Glutamatergic neuron (in vitro differentiated cells): ENCODE measurements around the gene IL4I1. TPM values are rescaled to one million over a fixed set of nuclear protein-coding genes. Genes with fewer than 3 reads are reported as not detected.

Source experiments
- DNase-seq: peaks from one replicate; pipeline ENCODE4 v3.0.0; 2022
- H3K27ac Mint-ChIP-seq: one replicate; pipeline ENCODE4 v1.8.0; 2020; ENCODE audit warnings: mild to moderate bottlenecking, mixed read lengths, inconsistent platforms; ENCODE audit not compliant: unreplicated experiment
- H3K27me3 Mint-ChIP-seq: one replicate; pipeline ENCODE4 v1.8.0; 2020; ENCODE audit warnings: mild to moderate bottlenecking, moderate library complexity, mixed read lengths, inconsistent platforms; ENCODE audit not compliant: unreplicated experiment
- H3K36me3 Mint-ChIP-seq: one replicate; pipeline ENCODE4 v1.8.0; 2020; ENCODE audit warnings: mild to moderate bottlenecking, mixed read lengths, inconsistent platforms; ENCODE audit not compliant: unreplicated experiment
- H3K4me1 Mint-ChIP-seq: one replicate; pipeline ENCODE4 v1.8.0; 2020; ENCODE audit warnings: mild to moderate bottlenecking, low read depth, mixed read lengths, inconsistent platforms; ENCODE audit not compliant: unreplicated experiment
- H3K4me3 Mint-ChIP-seq: one replicate; pipeline ENCODE4 v1.8.0; 2020; ENCODE audit warnings: mild to moderate bottlenecking, mixed read lengths, inconsistent platforms; ENCODE audit not compliant: unreplicated experiment
- H3K9me3 Mint-ChIP-seq: one replicate; pipeline ENCODE4 v1.8.0; 2020; ENCODE audit warnings: mild to moderate bottlenecking, moderate library complexity, mixed read lengths, inconsistent platforms; ENCODE audit not compliant: unreplicated experiment
- CTCF ChIP-seq: fragments of 200-600 bp; sonication (generic); IDR thresholded peaks from one replicate; pipeline ENCODE4 v1.5.0; 2021; ENCODE audit not compliant: partially characterized antibody, unreplicated experiment
- total RNA-seq: library from RNA; stranded (reverse); fragmentation: NEBNext Ultra II Directional; extraction: Animal tissue kit (Norgen Biotek cat#: 25700); gene quantifications from one replicate; pipeline ENCODE4 v1.2.1, GENCODE V29; 2021; ENCODE audit not compliant: unreplicated experiment

Gene IL4I1
- total RNA-seq, 1 donor from 2014 or later: 0.59 TPM

- no peaks in the 10 kb centered on the region for H3K4me1 Mint-ChIP-seq
- H3K4me3 Mint-ChIP-seq: no peak overlapping the region
- H3K36me3 Mint-ChIP-seq: no peaks in the 10 kb centered on the region
- TF ChIP-seq CTCF: no peak
- H3K9me3 Mint-ChIP-seq: peaks cover 7% of the 10 kb centered on the region
- no peak for DNase-seq
- peaks cover 3% of the 10 kb centered on the region for H3K27me3 Mint-ChIP-seq
- H3K27ac Mint-ChIP-seq: no peak overlapping the region
These were observed 11.2 kb upstream of the IL4I1 start for GRCh38 chr19:49907745-49908446.

GRCh38 chr19:49906879-49907564, 10.3 kb upstream of the IL4I1 start:
- no peak for DNase-seq
- TF ChIP-seq CTCF: no peak
- Mint-ChIP-seq H3K36me3 (no peaks in the 10 kb centered on the region), H3K9me3 (peaks cover 6% of the 10 kb centered on the region), H3K27ac (no peak overlapping the region), H3K4me1 (no peaks in the 10 kb centered on the region), H3K4me3 (peak overlapping the region; percentile 38), H3K27me3 (peaks cover 3% of the 10 kb centered on the region)

GRCh38 chr19:49904136-49904535, 7.4 kb upstream of the IL4I1 start:
- Mint-ChIP-seq H3K4me1 (no peaks in the 10 kb centered on the region), H3K4me3 (no peak overlapping the region), H3K27ac (no peak overlapping the region), H3K36me3 (no peaks in the 10 kb centered on the region), H3K27me3 (peaks cover 3% of the 10 kb centered on the region), H3K9me3 (peaks cover 5% of the 10 kb centered on the region)
- no peak for TF ChIP-seq CTCF
- no peak for DNase-seq

GRCh38 chr19:49895566-49896297, 955 bp downstream of the IL4I1 start:
- Mint-ChIP-seq H3K4me1 (peaks cover 3% of the 10 kb centered on the region), H3K27ac (no peak overlapping the region), H3K4me3 (no peak overlapping the region), H3K9me3 (peaks cover 5% of the 10 kb centered on the region), H3K36me3 (no peaks in the 10 kb centered on the region), H3K27me3 (peaks cover 15% of the 10 kb centered on the region)
- DNase-seq: no peak
- no peak for TF ChIP-seq CTCF
